Right renal pelvis (tissue), 4 donors: ENCODE results near the gene VCAN. TPM values are rescaled to one million over a fixed set of nuclear protein-coding genes. Genes with fewer than 3 reads are reported as not detected.

Source experiments
- DNase-seq, 4 donors: peaks; one replicate each; pipeline ENCODE4 v3.0.0-alpha.2; 2013; ENCODE audit warnings: low read depth in 4 of 4, low spot score in 3 of 4, missing footprints in 1 of 4
- polyA plus RNA-seq, 4 donors: library from polyadenylated mRNA; unstranded; fragments of 120-200 nt; gene quantifications; one replicate each; pipeline ENCODE4 v1.2.1, GENCODE V29; 2013; ENCODE audit not compliant: insufficient read length in 4 of 4

Gene VCAN
- polyA plus RNA-seq, 4 donors = 295 to 336 (median 315) TPM

DNA sequence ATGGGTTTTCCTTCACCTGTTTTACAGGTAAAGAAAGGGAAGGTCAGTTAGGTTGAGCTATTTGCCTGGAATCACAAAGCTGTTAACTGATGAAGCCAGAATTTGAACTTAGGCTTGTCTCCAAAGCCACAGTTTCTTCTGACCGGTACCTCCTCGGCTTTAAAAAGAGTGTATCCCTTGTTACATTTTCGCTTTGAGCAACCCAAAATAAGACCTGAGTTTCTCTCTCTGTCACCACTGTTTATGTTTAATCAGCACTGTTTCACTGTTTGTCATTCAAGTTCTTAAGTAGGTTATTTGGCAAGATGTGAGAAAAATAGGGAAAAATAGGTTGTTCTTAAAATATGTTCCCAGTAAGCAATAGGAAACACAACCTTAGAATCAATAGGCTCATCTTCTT, 84.6 kb downstream of the VCAN start:
- DNase-seq = no peak

DNA sequence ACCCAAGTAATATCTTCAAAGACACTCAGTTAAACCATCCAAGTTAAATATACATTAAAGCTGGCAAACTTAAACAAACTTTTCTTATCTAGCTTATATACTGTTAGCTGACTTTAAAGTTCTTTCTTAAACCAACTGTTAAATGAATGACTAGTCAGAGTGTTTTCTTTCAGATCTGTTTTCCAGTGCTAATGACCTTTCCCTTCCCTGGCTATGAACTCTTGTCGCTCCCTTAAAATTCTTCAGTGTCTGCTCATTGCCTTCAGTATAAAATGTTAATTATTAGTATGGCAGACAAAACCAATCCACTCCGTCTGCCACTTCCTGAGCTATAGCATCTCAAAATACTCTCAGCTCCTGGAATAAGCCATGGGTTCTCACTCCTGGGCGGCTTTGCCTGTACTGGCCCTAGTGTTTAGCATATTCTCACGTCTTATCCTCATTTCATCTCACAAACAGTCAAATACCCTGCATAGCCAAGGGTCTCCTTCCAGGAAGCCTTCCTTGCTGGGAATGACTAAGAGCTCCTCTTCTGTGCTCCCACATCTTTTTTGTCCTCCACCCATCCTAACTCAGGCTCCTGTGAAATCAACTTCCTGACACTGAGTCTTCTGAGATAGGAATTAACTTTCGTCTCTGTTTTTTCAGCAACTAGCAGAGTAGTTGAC, 87.7 kb downstream of the VCAN start:
- DNase-seq = peak in 2 of 4 donors; percentile 18 to 38

- no peak for DNase-seq
Measured at GRCh38 chr5:83562071-83562606, 90.6 kb downstream of the VCAN start.

DNA sequence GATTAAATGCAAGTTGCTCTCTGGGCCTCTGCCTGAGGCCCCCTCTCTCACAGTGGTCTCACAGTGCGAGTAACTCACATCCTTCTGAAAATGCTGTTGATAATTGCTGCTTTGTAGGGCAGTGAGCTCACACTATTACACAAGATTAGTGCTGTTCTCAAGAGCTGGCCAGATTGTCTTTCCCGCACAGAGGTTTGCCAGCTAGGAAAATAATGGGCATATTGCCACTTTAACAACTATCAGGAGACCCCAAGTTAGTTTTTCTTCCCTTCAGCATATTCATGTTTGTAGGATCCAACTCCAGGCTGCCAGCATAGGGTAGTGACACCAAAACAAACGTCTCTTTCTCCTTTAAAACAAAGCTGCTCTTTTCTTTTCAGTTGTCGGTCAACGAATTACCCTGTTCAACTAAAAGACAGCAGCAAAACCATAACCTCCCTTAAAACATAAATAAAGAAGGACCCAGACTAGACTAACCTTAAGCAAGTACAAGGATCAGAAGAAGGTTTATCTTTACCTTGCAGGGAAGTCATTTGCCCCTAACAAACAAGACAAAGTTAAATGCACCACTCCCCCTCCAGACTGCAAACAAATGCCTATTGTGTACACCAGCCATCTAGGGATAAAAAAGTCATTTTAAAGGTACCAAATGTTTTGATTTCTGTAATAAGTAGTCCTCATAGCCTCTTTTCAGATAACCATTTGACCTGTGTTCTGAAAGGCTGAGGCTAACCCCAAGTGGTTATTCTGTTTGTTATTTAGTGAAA, 91.4 kb downstream of the VCAN start:
- DNase-seq = no peak

GRCh38 chr5:83563631-83564030, 92.1 kb downstream of the VCAN start:
- no peak for DNase-seq

DNA sequence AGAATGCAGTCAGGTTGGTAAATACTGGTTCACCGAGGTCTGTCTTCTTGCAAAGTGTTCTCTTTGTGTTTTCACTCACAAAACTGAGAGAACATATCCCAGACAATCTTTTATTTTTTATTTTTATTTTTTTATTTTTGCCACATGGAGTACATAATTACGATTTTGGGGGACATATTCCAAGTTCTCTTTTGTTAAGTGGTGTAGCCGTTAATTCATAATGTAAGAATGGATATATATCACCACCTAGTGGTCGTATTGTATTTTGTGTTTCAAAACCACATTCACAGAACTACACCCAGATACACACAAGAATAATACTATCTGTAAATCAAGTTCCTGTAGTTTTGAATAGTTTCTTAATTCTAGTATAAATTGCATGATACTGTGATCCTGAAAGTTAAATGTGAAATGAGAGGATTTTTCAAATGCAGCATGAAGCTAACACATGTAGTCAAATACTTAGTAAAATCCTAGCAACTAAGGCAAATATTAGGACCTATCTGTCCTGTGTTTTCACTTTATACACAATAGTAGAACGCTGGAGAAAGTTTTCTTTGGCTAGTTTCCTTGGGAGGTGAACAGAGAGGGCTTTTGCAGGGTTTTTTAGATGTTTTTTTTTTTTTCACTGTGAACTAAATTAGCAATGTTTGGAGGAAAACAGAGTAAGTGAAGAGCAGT, 92.7 kb downstream of the VCAN start:
- DNase-seq = peak in 3 of 4 donors; percentile 36 to 45 (median 42)

DNA sequence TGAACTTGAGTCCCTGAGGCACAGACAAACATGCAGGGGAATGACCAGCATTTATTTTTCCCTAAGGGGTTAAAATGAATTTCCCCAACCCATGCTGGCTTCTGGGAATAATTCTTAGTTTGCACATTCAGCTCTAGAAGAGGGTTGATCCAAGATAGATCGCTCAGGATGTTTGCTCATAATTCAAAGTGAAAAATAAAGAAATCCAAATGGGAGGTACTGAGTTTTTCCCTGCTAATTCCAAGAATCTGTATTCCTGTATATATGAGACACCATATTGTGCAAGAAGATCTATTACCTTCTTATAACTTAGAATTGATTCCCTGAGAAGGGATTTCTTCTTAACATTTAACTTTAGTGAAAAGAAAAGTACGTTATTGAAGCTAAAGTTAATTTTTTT, 96.2 kb downstream of the VCAN start:
- no peak for DNase-seq

- no peak for DNase-seq
Measured at GRCh38 chr5:83568186-83568585, 96.6 kb downstream of the VCAN start.

GRCh38 chr5:83570916-83571315, 99.4 kb downstream of the VCAN start:
- DNase-seq = no peak

GRCh38 chr5:83572271-83572670, 100.7 kb downstream of the VCAN start:
- no peak for DNase-seq

DNA sequence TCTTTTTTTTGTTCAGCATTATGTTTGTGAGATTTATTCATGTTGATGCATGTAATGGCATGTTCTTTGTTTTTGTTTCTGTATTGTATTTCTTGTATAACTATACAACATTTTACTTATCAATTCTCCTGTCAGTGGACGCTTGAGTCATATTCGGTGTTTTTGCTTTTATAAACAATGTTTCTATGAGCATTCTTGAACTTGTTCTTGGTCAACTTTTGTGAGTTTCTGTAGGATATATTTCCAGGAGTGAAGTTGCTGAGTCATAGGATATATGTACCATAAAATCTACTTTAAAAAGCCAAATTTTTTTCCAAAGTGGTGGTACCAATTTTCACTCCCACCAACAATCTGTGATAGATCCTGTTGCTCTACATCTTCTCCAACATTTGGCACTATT, 104.8 kb downstream of the VCAN start:
- no peak for DNase-seq

DNA sequence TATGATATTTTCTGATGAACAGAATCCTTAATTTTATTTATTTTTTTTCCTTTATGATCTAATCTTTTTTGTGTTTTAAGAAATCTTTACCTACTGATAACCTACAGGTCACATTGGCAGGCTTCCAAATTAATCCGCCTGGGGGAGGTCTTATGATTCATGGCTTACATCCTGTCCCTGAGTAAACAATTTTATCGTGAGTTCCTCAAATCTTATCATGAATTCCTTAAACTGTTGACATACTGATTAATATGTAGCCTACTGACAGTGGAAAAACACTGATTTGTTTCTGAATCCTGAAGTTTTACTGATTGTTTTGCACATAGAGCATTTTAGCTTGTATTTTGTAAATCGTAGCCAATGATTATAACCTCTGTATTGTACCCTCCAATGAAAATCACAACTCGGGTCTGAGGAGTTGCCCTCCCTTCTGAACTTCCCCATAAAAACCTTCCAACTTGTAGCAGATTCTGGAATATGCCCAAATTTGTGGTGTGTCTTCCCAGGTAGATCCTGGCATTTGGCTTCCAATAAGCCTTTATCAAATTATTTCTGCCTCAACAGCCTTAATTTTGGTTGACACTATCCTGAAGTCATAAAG, 105.6 kb downstream of the VCAN start:
- DNase-seq = no peak

DNA sequence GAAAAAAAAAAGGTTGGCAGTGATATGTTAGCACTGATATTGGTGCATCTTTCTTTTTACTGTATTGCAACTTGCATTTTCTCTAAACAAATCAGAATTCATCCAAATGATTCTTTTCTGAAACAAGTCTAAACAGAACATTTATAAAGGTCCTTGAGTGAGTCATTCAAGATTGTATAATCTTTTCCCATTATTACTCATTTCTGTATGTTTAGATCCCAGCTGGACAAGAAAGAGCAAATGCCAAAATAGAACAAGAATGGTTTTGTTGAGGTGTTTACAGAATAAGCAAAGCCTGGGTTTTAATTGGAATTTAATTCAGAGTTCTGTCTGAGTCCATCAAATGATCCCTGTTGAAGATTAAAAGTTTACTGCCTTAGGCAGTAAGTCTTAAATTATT, 112.3 kb downstream of the VCAN start:
- no peak for DNase-seq

DNA sequence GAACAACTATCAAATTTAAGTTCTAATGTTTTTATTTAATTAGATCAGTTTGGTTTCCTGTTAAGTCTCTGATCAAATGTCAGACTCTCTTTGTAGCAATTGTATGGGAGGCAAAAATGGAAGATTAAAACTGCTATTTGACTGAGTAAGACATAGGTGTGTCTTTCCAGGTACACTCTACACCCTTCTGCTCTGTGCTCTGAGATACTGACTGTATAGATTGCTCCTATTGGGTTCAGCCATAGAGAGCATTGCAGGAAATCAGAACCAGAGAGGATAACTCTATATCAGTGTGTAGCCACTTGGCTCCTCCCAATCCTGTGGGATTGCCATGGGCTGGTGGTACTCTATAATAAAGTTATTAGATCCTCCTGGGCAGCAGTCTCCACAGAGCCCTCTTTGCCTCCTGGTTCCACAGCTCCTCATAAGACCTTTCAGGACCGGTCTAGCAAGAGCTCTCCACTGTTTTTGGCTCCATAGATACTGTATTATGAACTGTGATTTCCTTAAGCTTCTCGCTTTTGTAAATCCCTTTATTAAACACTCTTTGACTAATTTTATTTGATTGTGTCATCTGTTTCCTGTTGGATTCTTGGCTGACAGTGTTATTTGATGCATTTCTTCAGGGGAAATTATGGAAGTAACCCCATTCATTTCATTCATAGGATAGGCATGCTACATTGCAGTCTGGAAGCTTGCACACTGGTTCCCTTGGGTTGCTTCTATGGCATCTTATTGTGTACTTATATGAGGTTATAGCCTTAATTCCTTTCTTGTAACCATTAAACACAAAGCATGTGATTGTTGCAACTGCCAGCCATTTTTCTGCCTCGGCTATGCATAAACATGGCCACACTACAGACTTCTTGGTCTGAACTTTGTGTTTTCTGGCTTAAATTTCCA, 115.6 kb downstream of the VCAN start:
- no peak for DNase-seq

- DNase-seq = no peak
Measured at GRCh38 chr5:83589786-83590185, 118.2 kb downstream of the VCAN start.

DNA sequence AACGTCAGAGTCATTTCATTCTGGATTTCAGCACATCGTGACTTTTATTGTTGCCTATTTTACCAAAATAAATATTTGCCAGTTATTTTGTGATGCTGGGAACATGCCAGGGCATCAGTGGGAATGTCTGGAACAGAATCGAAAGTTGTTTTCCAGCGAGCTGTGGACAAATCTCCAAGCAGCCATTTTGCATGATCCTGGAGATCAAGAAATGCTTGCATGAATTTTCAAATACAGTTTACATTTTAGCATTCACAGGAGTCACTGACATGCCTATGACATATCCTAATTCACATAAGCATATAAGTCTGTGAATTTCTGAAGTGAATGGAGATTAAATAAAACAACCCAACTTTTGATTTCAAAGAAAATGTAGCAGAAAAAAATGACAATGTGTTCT, 119.4 kb downstream of the VCAN start:
- no peak for DNase-seq

- DNase-seq = no peak
Measured at GRCh38 chr5:83595217-83595616, 123.7 kb downstream of the VCAN start.

GRCh38 chr5:83608122-83608521, 136.6 kb downstream of the VCAN start:
- peak; percentile 5 to 30 (median 22) for DNase-seq

GRCh38 chr5:83614841-83615240, 143.3 kb downstream of the VCAN start:
- DNase-seq = no peak

- DNase-seq = no peak
Measured at GRCh38 chr5:83628360-83628759, 156.8 kb downstream of the VCAN start.
